ENCODE results near the gene CUZD1.

The CUZD1 gene

DNA sequence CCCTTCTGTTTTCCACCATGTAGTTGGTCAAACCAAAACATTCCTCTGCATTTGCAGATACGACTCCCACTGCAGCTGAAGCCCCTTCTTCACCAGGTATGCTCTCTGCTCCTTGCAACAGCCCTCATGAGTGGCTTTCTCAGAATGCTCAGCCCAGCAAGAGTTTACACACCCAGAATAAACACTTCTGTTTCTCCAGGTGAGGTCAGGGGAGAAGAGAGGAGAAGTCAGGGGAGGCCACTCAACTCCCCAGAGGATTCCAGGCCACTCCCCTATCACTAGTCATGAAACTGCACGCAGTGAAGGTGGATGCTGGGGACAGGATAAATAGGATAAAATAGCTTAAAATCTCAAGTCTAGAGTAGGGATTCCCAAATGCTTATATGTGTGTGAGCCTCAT is 31.2 kb downstream of the CUZD1 start:
- no peak for DNase-seq (ENCODE audit: low read depth in 2 of 2)

DNA sequence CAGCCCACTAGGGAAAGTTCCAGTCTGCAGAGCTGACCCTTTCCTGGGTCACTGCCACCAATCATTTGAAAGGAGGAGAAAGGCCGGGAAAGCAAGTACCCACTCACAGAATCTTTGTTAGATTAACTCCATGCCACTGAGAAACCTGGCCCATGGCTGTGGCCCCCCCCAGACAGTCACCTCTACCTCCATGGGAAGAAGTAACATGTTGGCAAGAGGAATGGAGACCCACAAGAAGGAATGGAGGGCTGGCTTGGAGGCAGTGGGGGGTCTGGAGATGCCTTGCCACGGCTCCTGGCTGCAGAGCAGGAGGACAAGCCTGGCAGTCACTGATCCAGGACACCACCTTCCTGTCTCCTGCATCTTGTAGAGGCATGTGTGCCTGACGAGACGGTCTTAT is 32.9 kb downstream of the CUZD1 start:
- no peak for DNase-seq (ENCODE audit: low read depth in 2 of 2)

DNA sequence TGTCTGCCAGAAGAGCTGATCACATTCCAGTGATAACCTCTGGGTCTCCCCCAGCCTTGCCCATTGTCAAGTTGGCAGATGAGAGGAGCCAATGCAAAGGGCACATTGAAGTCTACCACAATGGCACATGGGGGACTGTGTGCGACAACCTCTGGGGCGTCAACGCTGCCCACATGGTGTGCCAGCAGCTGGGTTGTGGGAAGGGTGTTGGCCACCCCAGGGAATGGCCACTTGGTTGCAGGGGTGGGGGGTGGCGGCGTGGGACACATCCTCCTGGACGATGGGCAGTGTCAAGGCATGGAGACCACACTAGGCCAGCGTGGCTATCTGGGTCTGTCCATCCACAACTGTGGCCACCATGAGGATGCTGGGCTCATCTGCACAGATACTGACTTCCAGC is 43.4 kb downstream of the CUZD1 start:
- no peak for DNase-seq (ENCODE audit: low read depth in 2 of 2)

DNA sequence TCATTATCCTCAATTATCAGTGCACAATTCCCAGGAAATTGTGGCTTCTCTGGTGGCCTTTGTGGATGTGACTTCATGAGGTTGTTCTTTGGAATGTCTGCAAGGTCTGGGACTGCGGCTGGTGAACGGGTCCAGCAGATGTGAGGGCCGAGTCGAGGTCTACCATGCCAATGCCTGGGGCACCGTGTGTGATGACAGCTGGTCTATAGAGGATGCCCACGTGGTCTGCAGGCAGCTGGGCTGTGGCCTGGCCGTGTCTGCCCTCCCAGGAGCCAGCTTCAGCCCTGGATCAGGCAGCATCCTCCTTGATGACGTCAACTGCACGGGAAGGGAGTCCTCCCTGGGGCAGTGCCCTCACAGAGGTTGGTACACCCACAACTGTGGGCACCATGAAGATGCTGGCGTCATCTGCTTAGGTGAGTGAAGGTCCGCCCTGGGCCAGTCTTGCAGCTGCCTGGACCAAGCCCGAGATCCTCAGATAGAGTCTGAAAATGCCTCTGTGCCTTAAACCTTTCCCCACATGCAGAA is 46.9 kb downstream of the CUZD1 start:
- no peak for DNase-seq (ENCODE audit: low read depth in 2 of 2)

DNA sequence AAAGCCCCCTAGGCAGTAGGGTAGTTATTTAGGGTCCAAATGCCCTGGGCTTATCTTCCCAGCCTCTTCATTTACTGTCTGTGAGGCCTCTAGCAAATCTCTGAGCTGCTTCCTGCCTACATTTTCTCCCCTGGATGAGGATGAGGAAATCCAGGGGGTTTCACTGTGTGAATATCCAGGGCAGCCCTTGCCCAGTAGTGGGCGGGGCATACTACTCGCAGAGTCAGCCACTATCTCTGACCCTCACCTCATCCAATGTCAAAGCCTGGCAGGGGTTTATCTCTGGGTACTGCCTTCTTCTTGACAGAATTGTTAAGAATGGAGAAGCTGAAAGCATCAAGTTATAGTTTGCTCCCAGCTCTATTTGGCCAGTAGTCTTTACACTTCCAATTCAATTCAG is 48.9 kb downstream of the CUZD1 start:
- DNase-seq (ENCODE audit: low read depth in 2 of 2) = no peak

DNA sequence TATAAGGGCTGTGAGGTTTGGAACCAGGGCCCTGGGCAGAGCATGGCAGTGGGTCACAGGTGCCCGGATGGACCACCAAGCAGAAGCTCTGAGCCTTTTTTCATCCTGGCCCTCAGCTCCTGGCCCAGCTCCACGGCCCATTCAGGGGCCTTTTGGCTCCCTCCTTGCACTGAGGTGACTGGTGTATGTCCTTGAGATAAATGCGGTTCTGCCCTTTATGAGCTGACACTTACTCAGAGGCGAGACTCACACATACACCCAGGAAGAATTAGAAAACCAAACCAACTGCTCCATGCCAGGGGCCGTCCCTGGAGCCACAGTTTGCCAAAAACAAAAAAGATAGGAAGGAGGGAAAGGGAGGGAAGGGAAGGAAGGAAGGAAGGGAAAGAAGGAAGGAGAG is 49.7 kb downstream of the CUZD1 start:
- no peak for DNase-seq (ENCODE audit: low read depth in 2 of 2)

DNA sequence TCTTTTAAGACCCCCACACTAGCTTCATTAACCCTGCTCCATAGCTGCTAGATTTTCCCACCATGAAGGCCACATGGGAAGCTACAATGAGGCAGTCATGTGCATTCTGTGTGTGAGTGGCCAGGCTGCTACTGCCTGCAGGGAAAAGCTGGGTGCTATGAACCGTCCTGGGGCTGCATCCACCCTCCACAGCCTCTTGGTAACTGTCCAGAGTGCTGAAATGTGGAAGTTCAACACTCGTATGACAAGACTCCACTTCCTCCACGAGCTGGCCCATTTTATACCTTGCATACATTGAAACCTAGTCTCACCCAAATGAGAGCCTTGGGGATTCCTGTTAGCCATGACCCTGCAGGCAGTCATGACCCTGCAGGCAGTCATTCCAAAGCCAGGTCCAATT is 59.4 kb downstream of the CUZD1 start:
- DNase-seq (ENCODE audit: low read depth in 2 of 2) = no peak

DNA sequence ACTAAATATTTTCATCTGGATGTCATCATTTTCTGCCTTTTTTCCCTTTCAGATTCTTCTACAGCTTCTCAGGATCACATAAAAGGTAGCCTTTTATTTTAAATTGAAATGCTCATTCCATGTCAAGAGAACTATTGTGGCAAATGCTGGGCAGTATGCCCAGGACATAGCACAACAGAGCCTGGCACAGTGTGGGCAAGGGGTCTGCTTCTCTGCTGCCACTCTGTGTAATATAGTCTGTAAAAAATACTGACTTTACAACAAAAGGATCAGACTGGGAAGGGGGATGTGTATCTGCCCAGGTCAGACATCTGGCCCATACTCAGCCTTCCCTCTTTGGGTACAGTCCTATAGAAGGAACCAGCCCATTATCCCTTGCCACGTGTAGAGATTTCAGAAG is 62.7 kb downstream of the CUZD1 start:
- no peak for DNase-seq (ENCODE audit: low read depth in 2 of 2)
